HEK293 (cell line): ENCODE measurements around the gene ASB5.
"Not testable (repeated sequence)": the region's sequence is repeated elsewhere in the genome, so short reads cannot be mapped to it uniquely, and the experiment has no call there.

Experiments
- CTCF ChIA-PET: fragments of 350-600 bp; formaldehyde crosslinking; extraction: SDS; loops from one replicate; lab custom pipeline; 2021; ENCODE audit warnings: antibody characterized with exemption; lab: Yijun Ruan, JAX
- POLR2A ChIA-PET: fragments of 300-600 bp; formaldehyde crosslinking; extraction: SDS; loops from one replicate; lab custom pipeline; 2020; ENCODE audit warnings: antibody characterized with exemption, inconsistent platforms; lab: Yijun Ruan, JAX
- H3K27ac ChIP-seq: fragments of 200-500 bp; sonication (Bioruptor generic); 2 replicates; pipeline ENCODE4 v1.5.1; 2014; ENCODE audit warnings: low read depth, low read length, control low read depth, inconsistent platforms; ENCODE audit errors: extremely low read depth
- H3K36me3 ChIP-seq, 2 experiments: fragments of 200-500 bp in 1 of 2; sonication (Bioruptor generic) in 1 of 2; 1 replicate in 1 of 2; 2 replicates in 1 of 2; pipeline ENCODE4 v1.5.1; 2014 to 2017; ENCODE audit warnings: inconsistent platforms in 2 of 2, low read length in 2 of 2; ENCODE audit not compliant: control insufficient read depth in 2 of 2, insufficient read depth in 1 of 2
- H3K4me1 ChIP-seq: fragments of 200-500 bp; sonication (Bioruptor generic); 2 replicates; pipeline ENCODE4 v1.5.1; 2014; ENCODE audit warnings: mild to moderate bottlenecking, low read length, inconsistent platforms; ENCODE audit not compliant: control insufficient read depth, insufficient read depth
- H3K4me3 ChIP-seq: 2 replicates; pipeline ENCODE4 v1.5.1; 2011; ENCODE audit warnings: low read depth, mild to moderate bottlenecking, control low read depth, low read length, moderate library complexity
- H3K9me3 ChIP-seq: fragments of 200-500 bp; sonication (Bioruptor generic); 2 replicates; pipeline ENCODE4 v1.5.1; 2014; ENCODE audit warnings: low read depth, low read length, inconsistent platforms; ENCODE audit not compliant: control insufficient read depth, insufficient read depth
- FEZF1 ChIP-seq: fragments of 450-650 bp; formaldehyde crosslinking; IDR thresholded peaks from 2 replicates; pipeline ENCODE4 v1.5.1; 2016; ENCODE audit warnings: missing biosample characterization, missing genetic modification characterization
- PRDM10 ChIP-seq: fragments of 450-650 bp; formaldehyde crosslinking; IDR thresholded peaks from 2 replicates; pipeline ENCODE4 v1.5.1; 2016; ENCODE audit warnings: missing biosample characterization, missing genetic modification characterization
- SP2 ChIP-seq: fragments of 450-650 bp; formaldehyde crosslinking; IDR thresholded peaks from 2 replicates; pipeline ENCODE4 v1.5.1; 2016; ENCODE audit warnings: missing biosample characterization, missing genetic modification characterization
- SP7 ChIP-seq: fragments of 450-650 bp; formaldehyde crosslinking; IDR thresholded peaks from 2 replicates; pipeline ENCODE4 v1.5.1; 2016; ENCODE audit warnings: missing biosample characterization, missing genetic modification characterization
- ZBTB8A ChIP-seq: fragments of 450-650 bp; formaldehyde crosslinking; IDR thresholded peaks from 2 replicates; pipeline ENCODE4 v1.5.1; 2016; ENCODE audit warnings: missing biosample characterization, missing genetic modification characterization
- ZIC2 ChIP-seq: fragments of 450-650 bp; formaldehyde crosslinking; IDR thresholded peaks from 2 replicates; pipeline ENCODE4 v1.5.1; 2016; ENCODE audit warnings: missing biosample characterization, missing genetic modification characterization
- ZNF132 ChIP-seq: fragments of 450-650 bp; formaldehyde crosslinking; IDR thresholded peaks from 2 replicates; pipeline ENCODE4 v1.5.1; 2017; ENCODE audit warnings: missing biosample characterization, missing genetic modification characterization, borderline replicate concordance
- ZNF157 ChIP-seq: fragments of 450-650 bp; formaldehyde crosslinking; IDR thresholded peaks from 2 replicates; pipeline ENCODE4 v1.5.1; 2016; ENCODE audit warnings: missing biosample characterization, missing genetic modification characterization
- ZNF16 ChIP-seq: fragments of 450-650 bp; formaldehyde crosslinking; IDR thresholded peaks from 2 replicates; pipeline ENCODE4 v1.5.1; 2016; ENCODE audit warnings: low read depth, missing biosample characterization, missing genetic modification characterization
- ZNF169 ChIP-seq: fragments of 450-650 bp; formaldehyde crosslinking; IDR thresholded peaks from 2 replicates; pipeline ENCODE4 v1.5.1; 2016; ENCODE audit warnings: missing biosample characterization, missing genetic modification characterization
- ZNF555 ChIP-seq: fragments of 450-650 bp; formaldehyde crosslinking; conservative IDR thresholded peaks from 2 replicates; pipeline ENCODE4 v1.5.1; 2017; ENCODE audit warnings: missing biosample characterization, mild to moderate bottlenecking, missing genetic modification characterization, inconsistent platforms
- ZNF600 ChIP-seq: fragments of 450-650 bp; formaldehyde crosslinking; IDR thresholded peaks from 2 replicates; pipeline ENCODE4 v1.5.1; 2016; ENCODE audit warnings: missing biosample characterization, missing genetic modification characterization
- ZNF623 ChIP-seq: fragments of 450-650 bp; formaldehyde crosslinking; IDR thresholded peaks from 2 replicates; pipeline ENCODE4 v1.5.1; 2016; ENCODE audit warnings: missing biosample characterization, missing genetic modification characterization
- ZNF624 ChIP-seq: fragments of 450-650 bp; formaldehyde crosslinking; IDR thresholded peaks from 2 replicates; pipeline ENCODE4 v1.5.1; 2017; ENCODE audit warnings: missing biosample characterization, missing genetic modification characterization
- ZNF660 ChIP-seq: fragments of 450-650 bp; IDR thresholded peaks from 2 replicates; pipeline ENCODE4 v1.5.1; 2018; ENCODE audit warnings: missing biosample characterization, mild to moderate bottlenecking, missing genetic modification characterization
- ZNF707 ChIP-seq: fragments of 450-650 bp; formaldehyde crosslinking; IDR thresholded peaks from 2 replicates; pipeline ENCODE4 v1.5.1; 2016; ENCODE audit warnings: missing biosample characterization, missing genetic modification characterization
- TF ChIP-seq, protein P1 (sequence below): fragments of 450-650 bp; formaldehyde crosslinking; IDR thresholded peaks from 2 replicates; pipeline ENCODE4 v1.5.1; 2016; ENCODE audit warnings: missing biosample characterization, missing genetic modification characterization
- TF ChIP-seq, protein P2 (sequence below): fragments of 450-650 bp; formaldehyde crosslinking; IDR thresholded peaks from 2 replicates; pipeline ENCODE4 v1.5.1; 2016; ENCODE audit warnings: missing biosample characterization, missing genetic modification characterization
- TF ChIP-seq, protein P3 (sequence below): fragments of 450-650 bp; formaldehyde crosslinking; IDR thresholded peaks from 2 replicates; pipeline ENCODE4 v1.5.1; 2016; ENCODE audit warnings: missing biosample characterization, missing genetic modification characterization

Gene ASB5

DNA sequence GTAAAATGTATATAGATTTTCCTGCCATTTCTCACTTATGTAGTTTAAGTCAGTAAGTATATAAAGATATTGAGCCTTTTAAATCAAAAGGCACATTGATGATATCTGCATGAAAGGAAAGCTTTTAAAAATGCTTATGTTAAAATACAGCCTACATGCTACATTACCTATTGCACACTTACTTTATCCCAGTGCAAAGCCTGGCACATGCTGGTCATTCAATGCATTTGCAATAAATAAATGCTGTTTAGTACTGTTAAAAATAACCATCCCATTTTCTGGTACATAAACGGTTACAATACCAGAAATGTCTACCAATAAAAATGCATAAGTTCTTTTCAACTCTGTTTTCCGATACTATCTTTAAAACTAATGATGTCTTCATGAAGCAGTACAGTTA, 51.5 kb downstream of the ASB5 start:
- Histone ChIP-seq H3K36me3 (no peaks in the 10 kb centered on the region), H3K27ac (no peak overlapping the region), H3K9me3 (no peaks in the 10 kb centered on the region), H3K4me3 (no peak overlapping the region), H3K4me1 (no peaks in the 10 kb centered on the region)
- TF ChIP-seq PRDM10 (tag by site-specific recombination) (no peak), ZNF157 (tag by site-specific recombination) (no peak), ZNF707 (no peak), ZNF16 (tag by site-specific recombination) (no peak), ZNF623 (tag by site-specific recombination) (no peak), ZNF132 (tag by site-specific recombination) (no peak), ZNF555 (tag by site-specific recombination) (no peak), FEZF1 (no peak), SP2 (tag by site-specific recombination) (no peak), ZNF660 (tag by site-specific recombination) (no peak), SP7 (no peak), ZNF624 (no peak), ZNF600 (tag by site-specific recombination) (no peak), ZIC2 (no peak), ZNF169 (tag by site-specific recombination) (no peak), ZBTB8A (no peak)
- TF ChIP-seq, protein P1, sequence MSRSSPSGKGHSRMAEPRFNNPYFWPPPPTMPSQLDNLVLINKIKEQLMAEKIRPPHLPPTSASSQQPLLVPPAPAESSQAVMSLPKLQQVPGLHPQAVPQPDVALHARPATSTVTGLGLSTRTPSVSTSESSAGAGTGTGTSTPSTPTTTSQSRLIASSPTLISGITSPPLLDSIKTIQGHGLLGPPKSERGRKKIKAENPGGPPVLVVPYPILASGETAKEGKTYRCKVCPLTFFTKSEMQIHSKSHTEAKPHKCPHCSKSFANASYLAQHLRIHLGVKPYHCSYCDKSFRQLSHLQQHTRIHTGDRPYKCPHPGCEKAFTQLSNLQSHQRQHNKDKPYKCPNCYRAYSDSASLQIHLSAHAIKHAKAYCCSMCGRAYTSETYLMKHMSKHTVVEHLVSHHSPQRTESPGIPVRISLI (tag by site-specific recombination) = no peak
- TF ChIP-seq, protein P2, sequence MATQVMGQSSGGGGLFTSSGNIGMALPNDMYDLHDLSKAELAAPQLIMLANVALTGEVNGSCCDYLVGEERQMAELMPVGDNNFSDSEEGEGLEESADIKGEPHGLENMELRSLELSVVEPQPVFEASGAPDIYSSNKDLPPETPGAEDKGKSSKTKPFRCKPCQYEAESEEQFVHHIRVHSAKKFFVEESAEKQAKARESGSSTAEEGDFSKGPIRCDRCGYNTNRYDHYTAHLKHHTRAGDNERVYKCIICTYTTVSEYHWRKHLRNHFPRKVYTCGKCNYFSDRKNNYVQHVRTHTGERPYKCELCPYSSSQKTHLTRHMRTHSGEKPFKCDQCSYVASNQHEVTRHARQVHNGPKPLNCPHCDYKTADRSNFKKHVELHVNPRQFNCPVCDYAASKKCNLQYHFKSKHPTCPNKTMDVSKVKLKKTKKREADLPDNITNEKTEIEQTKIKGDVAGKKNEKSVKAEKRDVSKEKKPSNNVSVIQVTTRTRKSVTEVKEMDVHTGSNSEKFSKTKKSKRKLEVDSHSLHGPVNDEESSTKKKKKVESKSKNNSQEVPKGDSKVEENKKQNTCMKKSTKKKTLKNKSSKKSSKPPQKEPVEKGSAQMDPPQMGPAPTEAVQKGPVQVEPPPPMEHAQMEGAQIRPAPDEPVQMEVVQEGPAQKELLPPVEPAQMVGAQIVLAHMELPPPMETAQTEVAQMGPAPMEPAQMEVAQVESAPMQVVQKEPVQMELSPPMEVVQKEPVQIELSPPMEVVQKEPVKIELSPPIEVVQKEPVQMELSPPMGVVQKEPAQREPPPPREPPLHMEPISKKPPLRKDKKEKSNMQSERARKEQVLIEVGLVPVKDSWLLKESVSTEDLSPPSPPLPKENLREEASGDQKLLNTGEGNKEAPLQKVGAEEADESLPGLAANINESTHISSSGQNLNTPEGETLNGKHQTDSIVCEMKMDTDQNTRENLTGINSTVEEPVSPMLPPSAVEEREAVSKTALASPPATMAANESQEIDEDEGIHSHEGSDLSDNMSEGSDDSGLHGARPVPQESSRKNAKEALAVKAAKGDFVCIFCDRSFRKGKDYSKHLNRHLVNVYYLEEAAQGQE = no peak
- TF ChIP-seq, protein P3, sequence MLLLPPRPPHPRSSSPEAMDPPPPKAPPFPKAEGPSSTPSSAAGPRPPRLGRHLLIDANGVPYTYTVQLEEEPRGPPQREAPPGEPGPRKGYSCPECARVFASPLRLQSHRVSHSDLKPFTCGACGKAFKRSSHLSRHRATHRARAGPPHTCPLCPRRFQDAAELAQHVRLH (tag by site-specific recombination) = no peak
- ChIA-PET POLR2A (no interaction called here), CTCF (no interaction called here)

GRCh38 chr4:176212351-176212750, 56.7 kb downstream of the ASB5 start:
- CTCF ChIA-PET = interaction anchor here (0.6 kb wide), 2 partner anchors 100 to 682 kb away, joined by 3 read pairs; no protein-coding TSS in a partner anchor
- H3K4me3 ChIP-seq, H3K27ac ChIP-seq, H3K4me1 ChIP-seq, POLR2A ChIA-PET, H3K36me3 ChIP-seq, H3K9me3 ChIP-seq: not testable (repeated sequence)
